ENCODE measurements around the gene DLEC1.

- TF ChIP-seq POLR2AphosphoS5 (IDR thresholded peaks at IDR 0.05; ENCODE audit: low read depth, low read length): no peak
- no peak for TF ChIP-seq POLR2A (IDR thresholded peaks at IDR 0.05; ENCODE audit: low read depth, low read length)
Observed at GRCh38 chr3:38003817-38004414, 35.1 kb upstream of the DLEC1 start.

Data from GM12892 (cell line).